Measurements from ENCODE around the gene CLHC1. TPM values are rescaled to one million over a fixed set of nuclear protein-coding genes. Genes with fewer than 3 reads are reported as not detected.

CLHC1 gene
- total RNA-seq, 1 donor from 2014 or later: 20.4 TPM

DNA sequence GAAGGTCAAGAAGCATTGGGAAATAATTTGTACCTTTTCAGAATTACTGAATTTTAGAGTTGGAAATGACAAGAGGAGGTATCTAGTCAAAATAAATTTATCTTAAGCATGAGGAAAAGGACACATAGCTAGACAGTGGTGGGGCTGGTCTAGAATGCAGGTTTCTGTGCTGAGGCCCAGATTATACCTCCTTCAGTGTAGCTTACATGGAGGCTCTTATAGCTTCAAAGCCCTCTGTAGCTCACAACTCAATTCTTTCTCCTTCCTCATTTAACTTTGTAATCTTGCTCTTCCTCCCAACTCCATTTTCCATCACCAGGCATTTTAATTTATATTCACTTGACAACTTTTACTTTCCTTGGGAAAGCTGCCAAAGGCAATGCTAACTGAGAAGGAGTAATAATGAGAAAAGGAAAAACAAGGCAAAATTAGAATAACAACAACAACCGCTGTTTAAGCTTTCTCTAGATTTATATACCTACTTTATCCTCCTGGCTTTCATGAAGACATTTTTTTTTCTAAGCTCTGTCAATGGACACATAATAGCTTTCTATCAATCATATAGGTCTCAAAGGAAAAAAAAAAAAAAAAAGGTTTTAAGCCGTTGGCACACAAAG lies 58.5 kb downstream of the CLHC1 start:
- no peaks in the 10 kb centered on the region for H3K36me3 ChIP-seq (ENCODE audit: control insufficient read depth in 3 of 3, insufficient read depth in 3 of 3, low read length in 3 of 3)
- peaks cover 0 to 7% (median 0%) of the 10 kb centered on the region in 3 donors for H3K4me1 ChIP-seq (ENCODE audit: control insufficient read depth in 3 of 3, insufficient read depth in 3 of 3, low read length in 3 of 3)
- no peaks in the 10 kb centered on the region for H3K9me3 ChIP-seq (ENCODE audit: control insufficient read depth in 3 of 3, low read length in 3 of 3)
- no peak overlapping the region for H3K4me3 ChIP-seq (ENCODE audit: low read length in 3 of 3)
- no peaks in the 10 kb centered on the region for H3K27me3 ChIP-seq (ENCODE audit: control insufficient read depth in 3 of 3, insufficient read depth in 3 of 3, low read length in 3 of 3)
- H3K9ac ChIP-seq (ENCODE audit: low read depth in 1 of 3, low read length in 3 of 3): no peak overlapping the region
- no peak overlapping the region for H3K27ac ChIP-seq (ENCODE audit: low read depth, low read length)

- Histone ChIP-seq H3K4me3 (ENCODE audit: low read length in 3 of 3) (no peak overlapping the region), H3K27me3 (ENCODE audit: control insufficient read depth in 3 of 3, insufficient read depth in 3 of 3, low read length in 3 of 3) (no peaks in the 10 kb centered on the region), H3K4me1 (ENCODE audit: control insufficient read depth in 3 of 3, insufficient read depth in 3 of 3, low read length in 3 of 3) (peaks cover 0 to 13% (median 9%) of the 10 kb centered on the region in 3 donors), H3K9me3 (ENCODE audit: control insufficient read depth in 3 of 3, low read length in 3 of 3) (no peaks in the 10 kb centered on the region), H3K27ac (ENCODE audit: low read depth, low read length) (no peak overlapping the region), H3K9ac (ENCODE audit: low read depth in 1 of 3, low read length in 3 of 3) (no peak overlapping the region), H3K36me3 (ENCODE audit: control insufficient read depth in 3 of 3, insufficient read depth in 3 of 3, low read length in 3 of 3) (no peaks in the 10 kb centered on the region)
Measured at GRCh38 chr2:55169915-55170314, 62.2 kb downstream of the CLHC1 start.

DNA sequence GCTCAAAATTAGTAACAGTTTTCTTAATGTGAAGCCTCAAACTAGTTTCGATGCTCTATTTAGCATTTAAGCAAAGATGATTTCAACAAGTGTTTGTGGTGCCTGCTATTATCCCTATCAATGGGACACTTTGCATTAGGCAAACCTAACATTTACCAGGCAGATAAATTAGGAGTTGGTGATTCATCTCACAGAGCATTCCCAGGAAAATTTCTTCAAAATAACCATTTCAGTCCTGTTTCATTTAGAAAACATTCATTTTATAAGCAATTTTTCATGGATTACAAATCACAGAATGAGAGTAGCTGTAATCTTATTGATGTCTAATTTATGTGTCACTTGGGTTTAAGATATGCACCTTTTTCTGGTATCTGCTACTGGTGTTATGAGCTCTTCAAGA lies 62.7 kb downstream of the CLHC1 start:
- Histone ChIP-seq H3K27ac (ENCODE audit: low read depth, low read length) (no peak overlapping the region), H3K9me3 (ENCODE audit: control insufficient read depth in 3 of 3, low read length in 3 of 3) (no peaks in the 10 kb centered on the region), H3K4me1 (ENCODE audit: control insufficient read depth in 3 of 3, insufficient read depth in 3 of 3, low read length in 3 of 3) (peaks cover 0 to 13% (median 9%) of the 10 kb centered on the region in 3 donors), H3K9ac (ENCODE audit: low read depth in 1 of 3, low read length in 3 of 3) (no peak overlapping the region), H3K4me3 (ENCODE audit: low read length in 3 of 3) (no peak overlapping the region), H3K27me3 (ENCODE audit: control insufficient read depth in 3 of 3, insufficient read depth in 3 of 3, low read length in 3 of 3) (no peaks in the 10 kb centered on the region), H3K36me3 (ENCODE audit: control insufficient read depth in 3 of 3, insufficient read depth in 3 of 3, low read length in 3 of 3) (no peaks in the 10 kb centered on the region)

- peaks cover 0 to 13% (median 9%) of the 10 kb centered on the region in 3 donors for H3K4me1 ChIP-seq (ENCODE audit: control insufficient read depth in 3 of 3, insufficient read depth in 3 of 3, low read length in 3 of 3)
- H3K9me3 ChIP-seq (ENCODE audit: control insufficient read depth in 3 of 3, low read length in 3 of 3): no peaks in the 10 kb centered on the region
- H3K9ac ChIP-seq (ENCODE audit: low read depth in 1 of 3, low read length in 3 of 3): no peak overlapping the region
- no peak overlapping the region for H3K27ac ChIP-seq (ENCODE audit: low read depth, low read length)
- no peak overlapping the region for H3K4me3 ChIP-seq (ENCODE audit: low read length in 3 of 3)
- no peaks in the 10 kb centered on the region for H3K36me3 ChIP-seq (ENCODE audit: control insufficient read depth in 3 of 3, insufficient read depth in 3 of 3, low read length in 3 of 3)
- no peaks in the 10 kb centered on the region for H3K27me3 ChIP-seq (ENCODE audit: control insufficient read depth in 3 of 3, insufficient read depth in 3 of 3, low read length in 3 of 3)
Measured at GRCh38 chr2:55168221-55169154, 63.6 kb downstream of the CLHC1 start.

DNA sequence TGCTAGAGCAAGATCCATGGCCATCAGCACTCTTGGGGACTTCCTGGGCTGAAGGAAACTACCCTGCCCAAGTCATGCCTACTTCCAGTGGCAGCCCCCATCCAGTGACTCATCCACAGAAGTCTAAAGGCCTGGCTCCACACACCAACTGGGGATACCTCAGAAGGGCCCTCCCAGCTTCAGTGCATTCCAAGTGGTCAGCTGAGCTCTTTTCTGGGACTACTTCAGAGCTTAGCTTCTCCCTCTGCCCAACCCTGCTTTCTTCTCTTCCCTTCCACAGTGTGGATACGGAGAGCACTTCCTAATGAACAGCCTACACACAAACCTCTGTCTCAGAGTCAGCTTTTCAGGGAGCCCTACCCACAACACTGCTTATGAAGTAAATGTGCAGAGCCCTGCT lies 66.5 kb downstream of the CLHC1 start:
- H3K4me3 ChIP-seq (ENCODE audit: low read length in 3 of 3): no peak overlapping the region
- no peak overlapping the region for H3K27ac ChIP-seq (ENCODE audit: low read depth, low read length)
- no peaks in the 10 kb centered on the region for H3K9me3 ChIP-seq (ENCODE audit: control insufficient read depth in 3 of 3, low read length in 3 of 3)
- peaks cover 5 to 13% (median 13%) of the 10 kb centered on the region in 3 donors for H3K4me1 ChIP-seq (ENCODE audit: control insufficient read depth in 3 of 3, insufficient read depth in 3 of 3, low read length in 3 of 3)
- no peaks in the 10 kb centered on the region for H3K36me3 ChIP-seq (ENCODE audit: control insufficient read depth in 3 of 3, insufficient read depth in 3 of 3, low read length in 3 of 3)
- H3K9ac ChIP-seq (ENCODE audit: low read depth in 1 of 3, low read length in 3 of 3): no peak overlapping the region
- no peaks in the 10 kb centered on the region for H3K27me3 ChIP-seq (ENCODE audit: control insufficient read depth in 3 of 3, insufficient read depth in 3 of 3, low read length in 3 of 3)

DNA sequence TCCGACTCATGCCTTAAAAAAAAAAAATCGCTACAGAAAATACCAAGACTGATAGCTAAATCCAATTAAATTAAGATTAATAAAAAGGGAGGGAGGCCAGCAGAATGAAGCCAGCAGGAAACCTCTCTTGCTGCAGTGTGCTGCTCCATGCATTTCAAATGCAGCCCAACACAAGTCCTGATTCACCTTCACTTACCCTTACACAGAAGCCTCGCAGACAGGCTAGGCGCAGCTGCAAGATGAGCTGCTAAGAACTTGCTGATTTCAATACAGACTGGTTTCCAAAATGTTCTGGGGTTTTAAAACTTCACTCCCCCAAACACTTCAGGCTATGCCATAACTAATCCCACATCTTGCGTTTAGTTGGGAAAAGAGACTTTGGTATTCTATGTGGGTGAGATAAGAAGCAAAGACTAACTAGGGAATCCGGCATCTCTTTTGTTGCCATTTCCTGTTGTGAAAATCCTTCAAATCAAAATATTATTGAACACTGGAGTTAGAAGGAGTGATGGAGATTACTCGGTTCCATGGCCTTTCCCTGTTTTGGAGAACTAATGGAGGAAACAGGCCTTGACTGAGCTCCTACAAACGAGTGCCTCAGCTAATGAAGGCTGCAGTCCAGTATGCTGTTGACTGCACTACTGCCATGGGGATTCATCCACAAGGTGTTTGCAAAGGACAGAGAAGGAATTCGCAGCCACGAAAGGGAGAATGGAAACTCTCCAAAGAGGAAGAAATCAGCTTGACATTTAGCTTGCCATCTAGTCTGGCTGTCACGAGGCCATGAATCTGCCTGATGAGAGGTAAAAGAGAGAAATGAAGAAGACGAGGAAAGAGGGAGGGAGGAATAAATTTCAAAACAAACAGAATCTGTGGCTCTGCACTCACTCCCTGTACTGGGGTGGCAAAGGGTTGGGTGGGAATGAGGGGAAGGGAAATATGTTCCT lies 67.3 kb downstream of the CLHC1 start:
- Histone ChIP-seq H3K9ac (ENCODE audit: low read depth in 1 of 3, low read length in 3 of 3) (no peak overlapping the region), H3K27ac (ENCODE audit: low read depth, low read length) (no peak overlapping the region), H3K4me3 (ENCODE audit: low read length in 3 of 3) (no peak overlapping the region), H3K9me3 (ENCODE audit: control insufficient read depth in 3 of 3, low read length in 3 of 3) (no peaks in the 10 kb centered on the region), H3K27me3 (ENCODE audit: control insufficient read depth in 3 of 3, insufficient read depth in 3 of 3, low read length in 3 of 3) (no peaks in the 10 kb centered on the region), H3K36me3 (ENCODE audit: control insufficient read depth in 3 of 3, insufficient read depth in 3 of 3, low read length in 3 of 3) (no peaks in the 10 kb centered on the region), H3K4me1 (ENCODE audit: control insufficient read depth in 3 of 3, insufficient read depth in 3 of 3, low read length in 3 of 3) (peaks cover 5 to 13% (median 11%) of the 10 kb centered on the region in 3 donors)

- H3K9me3 ChIP-seq (ENCODE audit: control insufficient read depth in 3 of 3, low read length in 3 of 3): no peaks in the 10 kb centered on the region
- no peaks in the 10 kb centered on the region for H3K36me3 ChIP-seq (ENCODE audit: control insufficient read depth in 3 of 3, insufficient read depth in 3 of 3, low read length in 3 of 3)
- H3K27me3 ChIP-seq (ENCODE audit: control insufficient read depth in 3 of 3, insufficient read depth in 3 of 3, low read length in 3 of 3): no peaks in the 10 kb centered on the region
- H3K9ac ChIP-seq (ENCODE audit: low read depth in 1 of 3, low read length in 3 of 3): no peak overlapping the region
- H3K4me3 ChIP-seq (ENCODE audit: low read length in 3 of 3): no peak overlapping the region
- peaks cover 11 to 19% (median 13%) of the 10 kb centered on the region in 3 donors for H3K4me1 ChIP-seq (ENCODE audit: control insufficient read depth in 3 of 3, insufficient read depth in 3 of 3, low read length in 3 of 3)
- no peak overlapping the region for H3K27ac ChIP-seq (ENCODE audit: low read depth, low read length)
Measured at GRCh38 chr2:55163941-55164390, 68.1 kb downstream of the CLHC1 start.

DNA sequence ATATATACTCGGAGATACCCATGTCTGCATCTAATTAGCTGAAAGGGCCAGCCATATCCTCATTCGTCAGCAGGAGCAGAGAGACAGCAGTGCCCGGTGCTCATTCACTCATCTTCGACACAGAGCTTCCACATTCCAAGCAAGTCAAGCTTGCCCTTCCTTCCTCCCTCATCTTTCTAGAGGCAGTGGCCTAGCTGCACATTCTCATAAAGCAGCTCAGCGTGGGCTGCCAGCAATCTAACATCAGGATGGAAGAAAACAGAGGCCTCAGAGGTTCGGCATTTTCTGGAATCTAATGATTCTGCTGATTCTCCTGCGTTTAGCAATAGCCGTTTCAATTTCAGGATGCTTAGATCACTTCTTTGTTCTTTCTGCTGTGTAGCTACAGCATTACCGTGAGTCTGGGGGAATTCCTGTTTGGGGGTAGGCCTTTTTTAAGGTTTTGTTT lies 68.8 kb downstream of the CLHC1 start:
- Histone ChIP-seq H3K4me1 (ENCODE audit: control insufficient read depth in 3 of 3, insufficient read depth in 3 of 3, low read length in 3 of 3) (peaks cover 13 to 21% (median 14%) of the 10 kb centered on the region in 3 donors), H3K9ac (ENCODE audit: low read depth in 1 of 3, low read length in 3 of 3) (no peak overlapping the region), H3K9me3 (ENCODE audit: control insufficient read depth in 3 of 3, low read length in 3 of 3) (no peaks in the 10 kb centered on the region), H3K27ac (ENCODE audit: low read depth, low read length) (no peak overlapping the region), H3K36me3 (ENCODE audit: control insufficient read depth in 3 of 3, insufficient read depth in 3 of 3, low read length in 3 of 3) (no peaks in the 10 kb centered on the region), H3K4me3 (ENCODE audit: low read length in 3 of 3) (no peak overlapping the region), H3K27me3 (ENCODE audit: control insufficient read depth in 3 of 3, insufficient read depth in 3 of 3, low read length in 3 of 3) (no peaks in the 10 kb centered on the region)

GRCh38 chr2:55162284-55163006 lies 69.6 kb downstream of the CLHC1 start:
- H3K9me3 ChIP-seq (ENCODE audit: control insufficient read depth in 3 of 3, low read length in 3 of 3): no peaks in the 10 kb centered on the region
- H3K4me3 ChIP-seq (ENCODE audit: low read length in 3 of 3): no peak overlapping the region
- H3K36me3 ChIP-seq (ENCODE audit: control insufficient read depth in 3 of 3, insufficient read depth in 3 of 3, low read length in 3 of 3): no peaks in the 10 kb centered on the region
- peaks cover 9 to 25% (median 19%) of the 10 kb centered on the region in 3 donors for H3K4me1 ChIP-seq (ENCODE audit: control insufficient read depth in 3 of 3, insufficient read depth in 3 of 3, low read length in 3 of 3)
- no peak overlapping the region for H3K27ac ChIP-seq (ENCODE audit: low read depth, low read length)
- H3K27me3 ChIP-seq (ENCODE audit: control insufficient read depth in 3 of 3, insufficient read depth in 3 of 3, low read length in 3 of 3): no peaks in the 10 kb centered on the region
- H3K9ac ChIP-seq (ENCODE audit: low read depth in 1 of 3, low read length in 3 of 3): no peak overlapping the region
